NB4 (cell line): ENCODE results near the gene TSPYL1.

Experiments
- MAX ChIP-seq: IDR thresholded peaks from 2 replicates; pipeline ENCODE4 v1.6.1; 2011; ENCODE audit warnings: low read depth, low read length
- MYC ChIP-seq: IDR thresholded peaks from 2 replicates; pipeline ENCODE4 v1.6.1; 2011; ENCODE audit warnings: low read depth, low read length
- POLR2A ChIP-seq: IDR thresholded peaks from 2 replicates; pipeline ENCODE4 v1.6.1; 2011; ENCODE audit warnings: mild to moderate bottlenecking; ENCODE audit not compliant: insufficient read length; ENCODE audit errors: extremely low read depth
- TF ChIP-seq, protein P1 (sequence below): IDR thresholded peaks from one replicate; pipeline ENCODE4 v1.5.1; 2012; ENCODE audit warnings: low read depth, low read length

- TF ChIP-seq POLR2A, result no peak
- TF ChIP-seq, protein P1, sequence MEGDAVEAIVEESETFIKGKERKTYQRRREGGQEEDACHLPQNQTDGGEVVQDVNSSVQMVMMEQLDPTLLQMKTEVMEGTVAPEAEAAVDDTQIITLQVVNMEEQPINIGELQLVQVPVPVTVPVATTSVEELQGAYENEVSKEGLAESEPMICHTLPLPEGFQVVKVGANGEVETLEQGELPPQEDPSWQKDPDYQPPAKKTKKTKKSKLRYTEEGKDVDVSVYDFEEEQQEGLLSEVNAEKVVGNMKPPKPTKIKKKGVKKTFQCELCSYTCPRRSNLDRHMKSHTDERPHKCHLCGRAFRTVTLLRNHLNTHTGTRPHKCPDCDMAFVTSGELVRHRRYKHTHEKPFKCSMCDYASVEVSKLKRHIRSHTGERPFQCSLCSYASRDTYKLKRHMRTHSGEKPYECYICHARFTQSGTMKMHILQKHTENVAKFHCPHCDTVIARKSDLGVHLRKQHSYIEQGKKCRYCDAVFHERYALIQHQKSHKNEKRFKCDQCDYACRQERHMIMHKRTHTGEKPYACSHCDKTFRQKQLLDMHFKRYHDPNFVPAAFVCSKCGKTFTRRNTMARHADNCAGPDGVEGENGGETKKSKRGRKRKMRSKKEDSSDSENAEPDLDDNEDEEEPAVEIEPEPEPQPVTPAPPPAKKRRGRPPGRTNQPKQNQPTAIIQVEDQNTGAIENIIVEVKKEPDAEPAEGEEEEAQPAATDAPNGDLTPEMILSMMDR, result no peak
- TF ChIP-seq MAX, result no peak
- no peak for TF ChIP-seq MYC
Measured at GRCh38 chr6:116309001-116309400, 29.3 kb upstream of the TSPYL1 start.
